Trophoblast cell (in vitro differentiated cells and primary cell): Measurements from ENCODE around the gene AKR1C2.

Experiments used
- DNase-seq, 2 donors: peaks; one replicate each; pipeline ENCODE4 v3.0.0-alpha.2; 2016
- H2AFZ ChIP-seq: 2 replicates; pipeline ENCODE4 v1.6.1; 2013; ENCODE audit warnings: low read length, moderate library complexity, mild to moderate bottlenecking; ENCODE audit not compliant: insufficient read depth, poor library complexity
- H2AK5ac ChIP-seq: 2 replicates; pipeline ENCODE4 v1.6.1; 2013; ENCODE audit warnings: mild to moderate bottlenecking, low read length
- H2BK120ac ChIP-seq: 2 replicates; pipeline ENCODE4 v1.6.1; 2013; ENCODE audit warnings: low read length, mild to moderate bottlenecking, moderate library complexity; ENCODE audit not compliant: insufficient read depth, poor library complexity
- H2BK12ac ChIP-seq: 2 replicates; pipeline ENCODE4 v1.6.1; 2013; ENCODE audit warnings: mild to moderate bottlenecking, low read length, moderate library complexity
- H2BK5ac ChIP-seq: 2 replicates; pipeline ENCODE4 v1.6.1; 2013; ENCODE audit warnings: low read length, low read depth, moderate library complexity, mild to moderate bottlenecking; ENCODE audit not compliant: poor library complexity
- H3K14ac ChIP-seq: 2 replicates; pipeline ENCODE4 v1.6.1; 2013; ENCODE audit warnings: mild to moderate bottlenecking, low read length
- H3K18ac ChIP-seq: 2 replicates; pipeline ENCODE4 v1.6.1; 2013; ENCODE audit warnings: mild to moderate bottlenecking, low read length
- H3K23ac ChIP-seq: 2 replicates; pipeline ENCODE4 v1.6.1; 2013; ENCODE audit warnings: low read length
- H3K27ac ChIP-seq: 2 replicates; pipeline ENCODE4 v1.5.1; 2013; ENCODE audit warnings: low read depth, mild to moderate bottlenecking, inconsistent platforms, low read length, moderate library complexity
- H3K27me3 ChIP-seq: 2 replicates; pipeline ENCODE4 v1.6.1; 2013; ENCODE audit warnings: inconsistent platforms, mild to moderate bottlenecking, low read length, moderate library complexity; ENCODE audit not compliant: insufficient read depth
- H3K36me3 ChIP-seq, 2 experiments: 1 replicate in 1 of 2; 2 replicates in 1 of 2; pipeline ENCODE4 v1.6.1; 2013; ENCODE audit warnings: low read length in 2 of 2, mild to moderate bottlenecking in 2 of 2, moderate library complexity in 1 of 2; ENCODE audit not compliant: insufficient read depth in 2 of 2, control insufficient read depth in 1 of 2
- H3K4ac ChIP-seq: 2 replicates; pipeline ENCODE4 v1.6.1; 2013; ENCODE audit warnings: low read depth, mild to moderate bottlenecking, low read length, moderate library complexity
- H3K4me1 ChIP-seq, 2 experiments: 1 replicate in 1 of 2; 2 replicates in 1 of 2; pipeline ENCODE4 v1.6.1; 2013; ENCODE audit warnings: low read length in 2 of 2, mild to moderate bottlenecking in 2 of 2, moderate library complexity in 1 of 2; ENCODE audit not compliant: insufficient read depth in 2 of 2, control insufficient read depth in 1 of 2
- H3K4me2 ChIP-seq: 2 replicates; pipeline ENCODE4 v1.6.1; 2013; ENCODE audit warnings: inconsistent platforms, mild to moderate bottlenecking, low read length, moderate library complexity
- H3K4me3 ChIP-seq: 2 replicates; pipeline ENCODE4 v1.5.1; 2013; ENCODE audit warnings: mild to moderate bottlenecking, low read depth, low read length, inconsistent platforms
- H3K79me1 ChIP-seq: one replicate; pipeline ENCODE4 v1.6.1; 2013; ENCODE audit warnings: low read length
- H3K79me2 ChIP-seq: 2 replicates; pipeline ENCODE4 v1.6.1; 2013; ENCODE audit warnings: low read length, mild to moderate bottlenecking; ENCODE audit not compliant: control insufficient read depth, insufficient read depth, poor library complexity
- H3K9ac ChIP-seq: 2 replicates; pipeline ENCODE4 v1.6.1; 2013; ENCODE audit warnings: mild to moderate bottlenecking, low read length
- H3K9me3 ChIP-seq: 2 replicates; pipeline ENCODE4 v1.6.1; 2013; ENCODE audit warnings: low read depth, mild to moderate bottlenecking, control low read depth, inconsistent platforms, low read length; ENCODE audit not compliant: insufficient read depth
- H4K12ac ChIP-seq: 2 replicates; pipeline ENCODE4 v1.6.1; 2013; ENCODE audit warnings: low read depth, mild to moderate bottlenecking, low read length, moderate library complexity
- H4K8ac ChIP-seq: 2 replicates; pipeline ENCODE4 v1.6.1; 2013; ENCODE audit warnings: low read depth, mild to moderate bottlenecking, low read length, moderate library complexity
- H4K91ac ChIP-seq: one replicate; pipeline ENCODE4 v1.6.1; 2013; ENCODE audit warnings: low read depth, mild to moderate bottlenecking, low read length, moderate library complexity
- WGBS: extraction: QIAGEN DNeasy Blood & Tissue Kit; methylation state at CpG from one replicate; pipeline ENCODE4 v1.1.7; 2013; ENCODE audit warnings: missing lambda C conversion rate; ENCODE audit not compliant: insufficient read length, insufficient coverage; ENCODE audit errors: extremely low coverage; 5-methylcytosine and 5-hydroxymethylcytosine counted together

Gene AKR1C2

DNA sequence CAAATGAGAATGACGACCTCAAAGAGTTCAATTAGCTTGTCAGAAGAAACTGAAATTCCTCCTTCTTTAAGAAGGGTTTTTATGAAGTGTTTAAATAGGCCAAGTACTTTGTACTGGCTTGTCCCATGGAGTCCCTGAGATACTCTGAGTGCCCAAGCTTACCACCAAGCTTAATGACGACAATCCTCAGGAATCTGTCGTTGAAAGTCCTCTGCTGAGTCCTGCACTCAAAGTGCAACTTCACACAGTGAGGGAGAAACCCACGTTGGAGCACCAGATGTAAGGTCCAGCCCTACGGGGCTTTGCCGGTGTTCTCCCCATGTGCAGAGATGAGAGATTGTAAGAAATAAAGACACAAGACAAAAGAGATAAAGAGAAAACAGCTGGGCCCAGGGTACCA, 42.8 kb upstream of the AKR1C2 start:
- no peak overlapping the region for H2AK5ac ChIP-seq
- H3K9ac ChIP-seq, result no peak overlapping the region
- H4K8ac ChIP-seq, result no peak overlapping the region
- H3K36me3 ChIP-seq, result no peaks in the 10 kb centered on the region
- H2BK120ac ChIP-seq, result no peak overlapping the region
- no peak overlapping the region for H3K27ac ChIP-seq
- WGBS, result no CpG with 5 or more reads among the region's 6 CpGs
- H3K9me3 ChIP-seq, result no peaks in the 10 kb centered on the region
- no peak overlapping the region for H3K4ac ChIP-seq
- no peak for DNase-seq
- H3K79me2 ChIP-seq, result no peaks in the 10 kb centered on the region
- no peak overlapping the region for H3K4me2 ChIP-seq
- no peak overlapping the region for H2AFZ ChIP-seq
- no peak overlapping the region for H2BK5ac ChIP-seq
- no peak overlapping the region for H3K18ac ChIP-seq
- no peaks in the 10 kb centered on the region for H3K27me3 ChIP-seq
- no peaks in the 10 kb centered on the region for H3K4me1 ChIP-seq
- H2BK12ac ChIP-seq, result no peak overlapping the region
- H3K14ac ChIP-seq, result no peak overlapping the region
- H4K91ac ChIP-seq, result no peak overlapping the region
- no peak overlapping the region for H4K12ac ChIP-seq
- H3K79me1 ChIP-seq, result no peaks in the 10 kb centered on the region
- H3K4me3 ChIP-seq, result no peak overlapping the region
- H3K23ac ChIP-seq, result no peak overlapping the region

DNA sequence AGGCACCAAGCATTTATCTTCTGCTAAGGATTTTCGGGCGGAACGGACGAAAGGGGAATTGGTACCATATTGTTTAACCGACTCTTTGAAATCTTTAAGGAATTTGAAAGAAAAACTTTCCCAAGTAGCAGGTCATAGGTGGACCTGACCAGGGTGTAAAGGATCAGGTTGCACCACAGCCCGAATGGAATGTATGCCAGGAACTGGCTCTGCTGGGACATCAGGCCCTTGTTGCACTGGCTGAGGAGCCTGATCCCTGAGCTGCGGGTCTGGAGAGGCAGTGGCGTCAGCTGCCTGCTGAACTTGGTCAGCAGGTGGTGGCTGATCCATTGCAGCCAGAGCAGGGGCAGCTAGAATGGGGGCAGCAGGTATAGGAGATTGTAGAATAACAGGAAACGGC, 41.4 kb upstream of the AKR1C2 start:
- H2AFZ ChIP-seq, result no peak overlapping the region
- no peak overlapping the region for H3K4me3 ChIP-seq
- no peaks in the 10 kb centered on the region for H3K79me2 ChIP-seq
- no peaks in the 10 kb centered on the region for H3K36me3 ChIP-seq
- H3K79me1 ChIP-seq, result no peaks in the 10 kb centered on the region
- H3K9ac ChIP-seq, result no peak overlapping the region
- H2AK5ac ChIP-seq, result no peak overlapping the region
- no peak overlapping the region for H3K23ac ChIP-seq
- H3K27ac ChIP-seq, result no peak overlapping the region
- H3K14ac ChIP-seq, result no peak overlapping the region
- no peak overlapping the region for H3K4me2 ChIP-seq
- H3K18ac ChIP-seq, result no peak overlapping the region
- no peak overlapping the region for H2BK120ac ChIP-seq
- H3K27me3 ChIP-seq, result no peaks in the 10 kb centered on the region
- WGBS, result no CpG with 5 or more reads among the region's 9 CpGs
- no peak overlapping the region for H3K4ac ChIP-seq
- H4K8ac ChIP-seq, result no peak overlapping the region
- H4K91ac ChIP-seq, result no peak overlapping the region
- H3K4me1 ChIP-seq, result no peaks in the 10 kb centered on the region
- no peaks in the 10 kb centered on the region for H3K9me3 ChIP-seq
- DNase-seq, result peak; percentile 29 to 30
- H4K12ac ChIP-seq, result no peak overlapping the region
- H2BK12ac ChIP-seq, result no peak overlapping the region
- H2BK5ac ChIP-seq, result no peak overlapping the region

DNA sequence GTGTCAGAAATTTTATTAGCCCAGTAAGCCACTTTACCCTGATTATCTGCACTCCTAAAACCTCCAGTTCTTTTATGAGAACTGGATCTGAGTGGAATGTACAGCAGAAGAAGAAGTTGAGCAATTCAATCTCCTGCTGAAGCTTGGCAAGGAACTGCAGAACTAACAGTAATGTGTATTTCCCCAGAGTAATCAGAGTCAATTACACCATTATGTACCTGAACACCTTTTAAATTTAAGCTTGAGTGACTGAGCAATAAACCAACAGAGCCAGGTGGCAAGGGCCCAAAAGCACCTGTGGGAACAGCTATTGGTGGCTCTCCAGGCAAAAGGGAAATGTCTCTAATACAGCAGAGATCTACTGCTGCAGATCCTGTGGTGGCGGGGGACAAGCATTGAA, 40.1 kb upstream of the AKR1C2 start:
- Histone ChIP-seq H2AFZ (no peak overlapping the region), H3K4me1 (no peaks in the 10 kb centered on the region), H2BK12ac (no peak overlapping the region), H3K23ac (no peak overlapping the region), H4K8ac (no peak overlapping the region), H3K4me2 (no peak overlapping the region), H3K36me3 (no peaks in the 10 kb centered on the region), H3K18ac (no peak overlapping the region), H3K14ac (no peak overlapping the region), H3K27me3 (no peaks in the 10 kb centered on the region), H3K27ac (no peak overlapping the region), H3K4me3 (no peak overlapping the region), H2AK5ac (no peak overlapping the region), H3K79me2 (no peaks in the 10 kb centered on the region), H2BK5ac (no peak overlapping the region), H3K4ac (no peak overlapping the region), H3K9me3 (no peaks in the 10 kb centered on the region), H3K9ac (no peak overlapping the region), H3K79me1 (no peaks in the 10 kb centered on the region), H4K91ac (no peak overlapping the region), H2BK120ac (no peak overlapping the region), H4K12ac (no peak overlapping the region)
- DNase-seq, result no peak
- WGBS, result no CpG with 5 or more reads among the region's 1 CpG

DNA sequence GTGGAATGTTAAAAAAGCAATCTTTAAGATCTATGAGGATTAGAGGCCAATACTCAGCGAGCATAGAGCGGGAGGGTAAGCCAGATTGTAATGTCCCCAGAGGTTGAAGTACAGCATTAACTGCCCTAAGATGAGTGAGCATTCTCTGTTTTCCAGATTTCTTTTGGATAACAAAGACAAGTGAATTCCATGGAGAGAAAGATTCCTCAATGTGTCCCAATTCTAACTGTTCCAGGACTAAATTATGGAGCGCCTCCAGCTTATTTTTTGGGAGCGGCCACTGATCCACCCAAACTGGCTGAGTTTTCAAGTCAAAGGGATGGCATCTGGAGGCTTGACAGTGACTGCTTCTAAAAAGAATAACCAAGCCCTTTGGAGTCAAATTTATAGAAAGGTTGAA, 39.3 kb upstream of the AKR1C2 start:
- Histone ChIP-seq H3K4ac (no peak overlapping the region), H3K9me3 (no peaks in the 10 kb centered on the region), H4K91ac (no peak overlapping the region), H4K8ac (no peak overlapping the region), H3K4me3 (no peak overlapping the region), H3K23ac (no peak overlapping the region), H3K14ac (no peak overlapping the region), H2BK5ac (no peak overlapping the region), H3K79me2 (no peaks in the 10 kb centered on the region), H4K12ac (no peak overlapping the region), H2BK120ac (no peak overlapping the region), H3K36me3 (no peaks in the 10 kb centered on the region), H2BK12ac (no peak overlapping the region), H3K27me3 (no peaks in the 10 kb centered on the region), H2AK5ac (no peak overlapping the region), H3K9ac (no peak overlapping the region), H3K79me1 (no peaks in the 10 kb centered on the region), H3K27ac (no peak overlapping the region), H3K18ac (no peak overlapping the region), H2AFZ (no peak overlapping the region), H3K4me2 (no peak overlapping the region), H3K4me1 (no peaks in the 10 kb centered on the region)
- no peak for DNase-seq
- no CpG with 5 or more reads among the region's 4 CpGs for WGBS
